Measurements from ENCODE around the gene FSD1.

The FSD1 gene

DNA sequence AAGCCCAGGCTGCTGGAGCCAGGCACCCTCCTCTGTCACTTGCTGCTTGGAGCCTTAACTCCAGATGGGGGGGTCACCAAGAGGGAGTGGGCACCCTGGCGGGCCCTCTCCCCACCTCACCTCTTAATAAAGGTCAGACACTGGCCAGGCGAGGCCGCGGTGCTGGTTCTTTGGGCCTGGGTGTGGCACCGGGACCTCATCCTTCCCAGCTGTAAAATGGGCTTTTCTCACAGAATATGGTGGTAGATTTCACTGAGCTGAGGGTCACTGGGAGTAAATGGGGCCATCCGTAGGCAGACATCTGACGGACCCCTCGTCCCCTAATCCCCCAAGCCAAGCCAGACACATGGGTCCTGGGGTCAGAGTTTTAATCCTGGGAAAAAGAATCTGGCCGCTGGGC is 19.3 kb downstream of the FSD1 start:
- TF ChIP-seq, protein P1, sequence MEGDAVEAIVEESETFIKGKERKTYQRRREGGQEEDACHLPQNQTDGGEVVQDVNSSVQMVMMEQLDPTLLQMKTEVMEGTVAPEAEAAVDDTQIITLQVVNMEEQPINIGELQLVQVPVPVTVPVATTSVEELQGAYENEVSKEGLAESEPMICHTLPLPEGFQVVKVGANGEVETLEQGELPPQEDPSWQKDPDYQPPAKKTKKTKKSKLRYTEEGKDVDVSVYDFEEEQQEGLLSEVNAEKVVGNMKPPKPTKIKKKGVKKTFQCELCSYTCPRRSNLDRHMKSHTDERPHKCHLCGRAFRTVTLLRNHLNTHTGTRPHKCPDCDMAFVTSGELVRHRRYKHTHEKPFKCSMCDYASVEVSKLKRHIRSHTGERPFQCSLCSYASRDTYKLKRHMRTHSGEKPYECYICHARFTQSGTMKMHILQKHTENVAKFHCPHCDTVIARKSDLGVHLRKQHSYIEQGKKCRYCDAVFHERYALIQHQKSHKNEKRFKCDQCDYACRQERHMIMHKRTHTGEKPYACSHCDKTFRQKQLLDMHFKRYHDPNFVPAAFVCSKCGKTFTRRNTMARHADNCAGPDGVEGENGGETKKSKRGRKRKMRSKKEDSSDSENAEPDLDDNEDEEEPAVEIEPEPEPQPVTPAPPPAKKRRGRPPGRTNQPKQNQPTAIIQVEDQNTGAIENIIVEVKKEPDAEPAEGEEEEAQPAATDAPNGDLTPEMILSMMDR (IDR thresholded peaks at IDR 0.05; ENCODE audit: borderline replicate concordance, extremely low read depth, low read length, poor library complexity, severe bottlenecking): no peak
- no peak for TF ChIP-seq EZH2 (IDR thresholded peaks at IDR 0.05; ENCODE audit: borderline replicate concordance, low read depth, low read length, severe bottlenecking)
- H4K20me1 ChIP-seq (ENCODE audit: insufficient read depth, low read length): no peaks in the 10 kb centered on the region
- H3K9me3 ChIP-seq (ENCODE audit: insufficient read depth, low read length, severe bottlenecking): no peaks in the 10 kb centered on the region
- no peak overlapping the region for H3K4me2 ChIP-seq (ENCODE audit: insufficient read depth, low read length)
- DNase-seq: no peak
- H3K9ac ChIP-seq (ENCODE audit: low read depth, low read length): no peak overlapping the region
- H3K4me1 ChIP-seq (ENCODE audit: insufficient read depth, low read length): no peaks in the 10 kb centered on the region
- no peak overlapping the region for H3K27ac ChIP-seq (ENCODE audit: low read length)
- no peak overlapping the region for H2AFZ ChIP-seq (ENCODE audit: low read depth, low read length)
- no peaks in the 10 kb centered on the region for H3K27me3 ChIP-seq (ENCODE audit: insufficient read depth, low read length, poor library complexity)
- no peak overlapping the region for H3K4me3 ChIP-seq (ENCODE audit: low read depth in 1 of 2, low read length in 2 of 2)
- H3K36me3 ChIP-seq (ENCODE audit: insufficient read depth, low read length): no peaks in the 10 kb centered on the region
- ATAC-seq (ENCODE audit: insufficient read depth, low read depth): no peak
- H3K79me2 ChIP-seq (ENCODE audit: insufficient read depth, low read length): no peaks in the 10 kb centered on the region

DNA sequence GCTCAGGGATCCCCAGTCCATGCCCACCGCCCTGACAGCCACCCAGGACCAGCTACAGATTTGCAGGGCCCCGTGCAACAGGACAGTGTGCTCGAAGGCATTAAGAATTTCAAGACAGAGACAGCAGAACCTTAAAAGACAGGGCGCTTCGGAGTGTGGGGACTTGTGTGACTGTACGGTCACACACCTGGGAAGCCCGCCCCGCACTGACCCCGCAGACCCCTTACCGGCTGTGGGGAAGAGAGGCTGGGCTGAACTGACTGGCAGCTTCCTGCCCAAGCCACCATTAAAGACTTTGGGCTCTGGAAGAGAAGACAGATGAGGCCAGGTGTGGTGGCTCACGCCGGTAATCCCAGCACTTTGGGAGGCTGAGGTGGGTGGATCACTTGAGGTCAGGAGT is 19.8 kb downstream of the FSD1 start:
- no peaks in the 10 kb centered on the region for H3K36me3 ChIP-seq (ENCODE audit: insufficient read depth, low read length)
- H3K9ac ChIP-seq (ENCODE audit: low read depth, low read length): no peak overlapping the region
- no peaks in the 10 kb centered on the region for H4K20me1 ChIP-seq (ENCODE audit: insufficient read depth, low read length)
- no peaks in the 10 kb centered on the region for H3K27me3 ChIP-seq (ENCODE audit: insufficient read depth, low read length, poor library complexity)
- H3K27ac ChIP-seq (ENCODE audit: low read length): no peak overlapping the region
- H3K4me2 ChIP-seq (ENCODE audit: insufficient read depth, low read length): no peak overlapping the region
- no peaks in the 10 kb centered on the region for H3K79me2 ChIP-seq (ENCODE audit: insufficient read depth, low read length)
- H2AFZ ChIP-seq (ENCODE audit: low read depth, low read length): no peak overlapping the region
- ATAC-seq (ENCODE audit: insufficient read depth, low read depth) (no peak), DNase-seq (no peak)
- no peaks in the 10 kb centered on the region for H3K9me3 ChIP-seq (ENCODE audit: insufficient read depth, low read length, severe bottlenecking)
- H3K4me3 ChIP-seq (ENCODE audit: low read depth in 1 of 2, low read length in 2 of 2): no peak overlapping the region
- no peaks in the 10 kb centered on the region for H3K4me1 ChIP-seq (ENCODE audit: insufficient read depth, low read length)
- TF ChIP-seq, protein P1 (IDR thresholded peaks at IDR 0.05; ENCODE audit: borderline replicate concordance, extremely low read depth, low read length, poor library complexity, severe bottlenecking): no peak
- TF ChIP-seq EZH2 (IDR thresholded peaks at IDR 0.05; ENCODE audit: borderline replicate concordance, low read depth, low read length, severe bottlenecking): no peak

DNA sequence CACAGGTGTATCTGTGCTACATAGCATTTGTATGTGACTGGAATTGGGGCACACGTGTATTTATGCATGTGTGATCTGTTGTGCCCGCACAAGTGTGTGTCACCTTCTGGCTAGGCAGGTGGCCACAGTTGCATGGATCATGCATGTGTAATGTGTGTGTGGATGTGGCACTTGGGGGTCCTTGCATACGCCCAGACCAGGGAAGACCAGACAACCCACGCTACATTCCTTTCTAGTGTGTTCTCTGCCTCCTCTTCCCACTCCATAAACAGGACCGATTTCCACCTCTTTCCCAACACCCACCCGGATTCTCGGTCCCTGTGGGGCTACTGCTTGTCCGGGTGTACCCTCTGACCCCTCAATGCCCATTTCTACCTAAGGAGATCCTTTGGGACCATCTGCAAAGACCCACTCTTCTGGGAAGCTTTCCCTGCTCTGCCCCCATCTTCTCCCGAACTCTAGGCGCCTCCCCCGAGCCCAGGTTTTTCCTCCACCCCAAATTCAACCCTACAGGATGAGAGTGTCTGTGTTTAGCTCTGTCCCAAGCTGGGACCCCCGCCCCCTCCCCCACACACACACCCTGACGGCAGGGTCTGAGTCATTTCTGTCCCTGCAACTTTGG is 21.9 kb downstream of the FSD1 start:
- Histone ChIP-seq H3K9ac (ENCODE audit: low read depth, low read length) (no peak overlapping the region), H3K4me1 (ENCODE audit: insufficient read depth, low read length) (no peaks in the 10 kb centered on the region), H3K9me3 (ENCODE audit: insufficient read depth, low read length, severe bottlenecking) (no peaks in the 10 kb centered on the region), H3K4me2 (ENCODE audit: insufficient read depth, low read length) (no peak overlapping the region), H3K36me3 (ENCODE audit: insufficient read depth, low read length) (no peaks in the 10 kb centered on the region), H4K20me1 (ENCODE audit: insufficient read depth, low read length) (no peaks in the 10 kb centered on the region), H3K79me2 (ENCODE audit: insufficient read depth, low read length) (no peaks in the 10 kb centered on the region), H2AFZ (ENCODE audit: low read depth, low read length) (no peak overlapping the region), H3K27me3 (ENCODE audit: insufficient read depth, low read length, poor library complexity) (no peaks in the 10 kb centered on the region), H3K27ac (ENCODE audit: low read length) (no peak overlapping the region), H3K4me3 (ENCODE audit: low read depth in 1 of 2, low read length in 2 of 2) (no peak overlapping the region)
- no peak for ATAC-seq (ENCODE audit: insufficient read depth, low read depth)
- no peak for TF ChIP-seq EZH2 (IDR thresholded peaks at IDR 0.05; ENCODE audit: borderline replicate concordance, low read depth, low read length, severe bottlenecking)
- TF ChIP-seq, protein P1 (IDR thresholded peaks at IDR 0.05; ENCODE audit: borderline replicate concordance, extremely low read depth, low read length, poor library complexity, severe bottlenecking): no peak
- DNase-seq: no peak
